SK-N-SH treated with all-trans-retinoic acid at 6 μM for 48 hours (cell line): ENCODE measurements around the gene TSGA10IP.

Source experiments
- ATAC-seq: fragments of 200-7000 bp; cut with Tn5 transposase; 3 replicates; pipeline ENCODE4 v1.9.1; 2020; ENCODE audit warnings: mild to moderate bottlenecking, moderate library complexity
- ARNTL ChIP-seq: fragments of 450-650 bp; formaldehyde crosslinking; IDR thresholded peaks from 2 replicates; pipeline ENCODE4 v1.5.0; 2020; ENCODE audit warnings: low read depth, mild to moderate bottlenecking, moderate library complexity, borderline replicate concordance
- CSDC2 ChIP-seq: fragments of 250-450 bp; sonication (Bioruptor Pico); IDR thresholded peaks from 2 replicates; pipeline ENCODE4 v1.5.0; 2020; ENCODE audit warnings: mild to moderate bottlenecking, moderate library complexity
- ESRRG ChIP-seq: fragments of 250-450 bp; sonication (Bioruptor Pico); IDR thresholded peaks from 2 replicates; pipeline ENCODE4 v1.6.1; 2021; ENCODE audit warnings: mild to moderate bottlenecking
- ISL1 ChIP-seq: fragments of 250-450 bp; sonication (Bioruptor Pico); IDR thresholded peaks from 2 replicates; pipeline ENCODE4 v2.1.2; 2022; ENCODE audit warnings: mild to moderate bottlenecking, moderate library complexity
- OSR1 ChIP-seq: fragments of 250-450 bp; sonication (Bioruptor Pico); IDR thresholded peaks from 2 replicates; pipeline ENCODE4 v1.8.0; 2022; ENCODE audit warnings: moderate library complexity, mild to moderate bottlenecking, inconsistent platforms
- PPARA ChIP-seq: fragments of 250-450 bp; sonication (Bioruptor Pico); IDR thresholded peaks from 2 replicates; pipeline ENCODE4 v1.5.0; 2020; ENCODE audit warnings: mild to moderate bottlenecking, borderline replicate concordance
- RARB ChIP-seq: fragments of 250-450 bp; sonication (Bioruptor Pico); IDR thresholded peaks from 2 replicates; pipeline ENCODE4 v1.8.0; 2021; ENCODE audit warnings: mild to moderate bottlenecking, moderate library complexity
- SNAI2 ChIP-seq: fragments of 250-450 bp; sonication (Bioruptor Pico); IDR thresholded peaks from 2 replicates; pipeline ENCODE4 v1.5.0; 2020; ENCODE audit warnings: mild to moderate bottlenecking, moderate library complexity
- TOX ChIP-seq: fragments of 250-450 bp; sonication (Bioruptor Pico); IDR thresholded peaks from 2 replicates; pipeline ENCODE4 v1.8.0; 2021; ENCODE audit warnings: mild to moderate bottlenecking, moderate library complexity, borderline replicate concordance
- ZC3H10 ChIP-seq: fragments of 250-450 bp; sonication (Bioruptor Pico); IDR thresholded peaks from 2 replicates; pipeline ENCODE4 v1.5.1; 2021; ENCODE audit warnings: mild to moderate bottlenecking, moderate library complexity
- ZFP3 ChIP-seq: fragments of 250-450 bp; sonication (Bioruptor Pico); IDR thresholded peaks from 2 replicates; pipeline ENCODE4 v1.5.0; 2020; ENCODE audit warnings: mild to moderate bottlenecking, moderate library complexity
- ZFP30 ChIP-seq: fragments of 450-650 bp; formaldehyde crosslinking; IDR thresholded peaks from 2 replicates; pipeline ENCODE4 v1.5.0; 2022; ENCODE audit warnings: mild to moderate bottlenecking, moderate library complexity
- ZNF565 ChIP-seq: fragments of 450-650 bp; formaldehyde crosslinking; conservative IDR thresholded peaks from 2 replicates; pipeline ENCODE4 v1.5.0; 2020; ENCODE audit warnings: low read depth, mild to moderate bottlenecking, moderate library complexity
- ZNF70 ChIP-seq: fragments of 450-650 bp; formaldehyde crosslinking; IDR thresholded peaks from 2 replicates; pipeline ENCODE4 v1.5.0; 2020; ENCODE audit warnings: mild to moderate bottlenecking, moderate library complexity
- ZNF8 ChIP-seq: fragments of 450-650 bp; formaldehyde crosslinking; IDR thresholded peaks from 2 replicates; pipeline ENCODE4 v1.5.0; 2020; ENCODE audit warnings: mild to moderate bottlenecking, moderate library complexity
- TF ChIP-seq, protein P1 (sequence below): fragments of 250-450 bp; sonication (Bioruptor Pico); IDR thresholded peaks from 2 replicates; pipeline ENCODE4 v1.8.0; 2020; ENCODE audit warnings: mild to moderate bottlenecking, moderate library complexity, borderline replicate concordance
- TF ChIP-seq, protein P2 (sequence below): fragments of 250-450 bp; sonication (Bioruptor Pico); IDR thresholded peaks from 2 replicates; pipeline ENCODE4 v1.5.0; 2020; ENCODE audit warnings: mild to moderate bottlenecking, moderate library complexity
- TF ChIP-seq, protein P3 (sequence below): fragments of 250-450 bp; sonication (Bioruptor Pico); IDR thresholded peaks from 2 replicates; pipeline ENCODE4 v1.5.1; 2020; ENCODE audit warnings: low read depth, mild to moderate bottlenecking, moderate library complexity
- TF ChIP-seq, protein P4 (sequence below): fragments of 250-450 bp; sonication (Bioruptor Pico); IDR thresholded peaks from 2 replicates; pipeline ENCODE4 v1.8.0; 2021; ENCODE audit warnings: low read depth, mild to moderate bottlenecking, moderate library complexity, borderline replicate concordance
- TF ChIP-seq, protein P5 (sequence below): fragments of 250-450 bp; sonication (Bioruptor Pico); IDR thresholded peaks from 2 replicates; pipeline ENCODE4 v1.5.1; 2021; ENCODE audit warnings: mild to moderate bottlenecking, moderate library complexity

TSGA10IP gene

DNA sequence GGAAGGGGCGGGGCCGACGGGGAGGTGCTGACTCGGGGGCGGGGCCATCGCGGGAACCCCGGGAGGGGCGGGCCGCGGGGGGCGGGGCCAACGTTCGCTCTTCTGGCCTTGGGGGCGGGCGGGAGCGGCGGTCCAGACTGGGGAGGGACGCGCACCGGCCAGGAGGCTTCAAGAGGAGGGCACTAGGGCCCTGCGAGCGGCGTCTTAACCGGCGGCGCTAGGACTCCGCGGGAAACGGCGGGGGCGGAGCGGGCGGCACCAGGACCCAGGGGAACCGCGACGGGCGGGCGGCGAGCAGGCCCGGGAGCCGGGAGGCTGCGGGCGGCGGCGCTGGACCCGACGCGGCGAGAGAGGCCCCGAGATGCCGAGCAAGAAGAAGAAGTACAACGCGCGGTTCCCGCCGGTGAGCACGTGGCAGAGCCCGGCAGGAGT lies 26.1 kb upstream of the TSGA10IP start, which contains the start of gene DRAP1:
TSS of gene DRAP1 (plus strand) at position 286 of the 432 bp plus-strand sequence. CDS start at position 362, 76 bp downstream.
- TF ChIP-seq ZNF565 (CRISPR knock-in tag), result no peak

DNA sequence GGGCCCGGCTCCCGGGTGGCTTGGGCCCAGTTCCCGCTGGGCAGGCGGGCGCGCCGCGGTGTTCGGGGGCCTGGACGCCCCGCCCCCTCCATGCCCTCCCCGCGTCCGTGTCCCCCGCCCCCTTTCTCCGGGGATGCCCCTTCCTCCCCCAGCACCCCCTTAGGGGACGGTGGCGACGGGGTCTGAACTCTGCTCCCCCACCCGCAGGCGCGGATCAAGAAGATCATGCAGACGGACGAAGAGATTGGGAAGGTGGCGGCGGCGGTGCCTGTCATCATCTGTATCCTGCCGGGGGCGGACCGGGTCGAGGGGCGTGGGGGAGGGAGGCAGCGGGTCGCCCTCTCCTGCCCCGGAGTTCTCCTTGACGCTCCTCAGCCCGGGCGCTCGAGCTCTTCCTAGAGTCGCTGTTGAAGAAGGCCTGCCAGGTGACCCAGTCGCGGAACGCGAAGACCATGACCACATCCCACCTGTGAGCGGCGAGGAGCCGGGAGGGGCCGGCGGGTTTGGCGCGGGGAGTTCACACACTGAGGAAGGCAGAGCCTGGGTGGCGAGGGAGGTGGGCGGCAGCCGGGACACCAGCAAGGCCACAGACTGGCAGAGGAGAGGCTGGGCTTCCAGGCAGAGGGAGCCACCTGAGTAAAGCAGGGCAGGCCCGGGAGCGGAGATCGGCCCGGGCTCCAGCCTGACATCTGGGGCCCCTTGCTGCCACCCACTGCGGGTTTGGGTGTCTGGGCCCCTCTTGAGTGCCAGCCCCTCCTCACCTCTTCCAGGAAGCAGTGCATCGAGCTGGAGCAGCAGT lies 25.5 kb upstream of the TSGA10IP start:
- peak; percentile 11 for ATAC-seq
- TF ChIP-seq, protein P1, sequence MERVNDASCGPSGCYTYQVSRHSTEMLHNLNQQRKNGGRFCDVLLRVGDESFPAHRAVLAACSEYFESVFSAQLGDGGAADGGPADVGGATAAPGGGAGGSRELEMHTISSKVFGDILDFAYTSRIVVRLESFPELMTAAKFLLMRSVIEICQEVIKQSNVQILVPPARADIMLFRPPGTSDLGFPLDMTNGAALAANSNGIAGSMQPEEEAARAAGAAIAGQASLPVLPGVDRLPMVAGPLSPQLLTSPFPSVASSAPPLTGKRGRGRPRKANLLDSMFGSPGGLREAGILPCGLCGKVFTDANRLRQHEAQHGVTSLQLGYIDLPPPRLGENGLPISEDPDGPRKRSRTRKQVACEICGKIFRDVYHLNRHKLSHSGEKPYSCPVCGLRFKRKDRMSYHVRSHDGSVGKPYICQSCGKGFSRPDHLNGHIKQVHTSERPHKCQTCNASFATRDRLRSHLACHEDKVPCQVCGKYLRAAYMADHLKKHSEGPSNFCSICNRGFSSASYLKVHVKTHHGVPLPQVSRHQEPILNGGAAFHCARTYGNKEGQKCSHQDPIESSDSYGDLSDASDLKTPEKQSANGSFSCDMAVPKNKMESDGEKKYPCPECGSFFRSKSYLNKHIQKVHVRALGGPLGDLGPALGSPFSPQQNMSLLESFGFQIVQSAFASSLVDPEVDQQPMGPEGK (CRISPR knock-in tag), result no peak
- TF ChIP-seq ARNTL (no peak), ISL1 (CRISPR knock-in tag) (no peak), ZNF70 (CRISPR knock-in tag) (no peak), OSR1 (CRISPR knock-in tag) (no peak), ZFP30 (CRISPR knock-in tag) (no peak), ESRRG (CRISPR knock-in tag) (no peak), SNAI2 (CRISPR knock-in tag) (no peak), CSDC2 (CRISPR knock-in tag) (no peak)
- TF ChIP-seq, protein P2, sequence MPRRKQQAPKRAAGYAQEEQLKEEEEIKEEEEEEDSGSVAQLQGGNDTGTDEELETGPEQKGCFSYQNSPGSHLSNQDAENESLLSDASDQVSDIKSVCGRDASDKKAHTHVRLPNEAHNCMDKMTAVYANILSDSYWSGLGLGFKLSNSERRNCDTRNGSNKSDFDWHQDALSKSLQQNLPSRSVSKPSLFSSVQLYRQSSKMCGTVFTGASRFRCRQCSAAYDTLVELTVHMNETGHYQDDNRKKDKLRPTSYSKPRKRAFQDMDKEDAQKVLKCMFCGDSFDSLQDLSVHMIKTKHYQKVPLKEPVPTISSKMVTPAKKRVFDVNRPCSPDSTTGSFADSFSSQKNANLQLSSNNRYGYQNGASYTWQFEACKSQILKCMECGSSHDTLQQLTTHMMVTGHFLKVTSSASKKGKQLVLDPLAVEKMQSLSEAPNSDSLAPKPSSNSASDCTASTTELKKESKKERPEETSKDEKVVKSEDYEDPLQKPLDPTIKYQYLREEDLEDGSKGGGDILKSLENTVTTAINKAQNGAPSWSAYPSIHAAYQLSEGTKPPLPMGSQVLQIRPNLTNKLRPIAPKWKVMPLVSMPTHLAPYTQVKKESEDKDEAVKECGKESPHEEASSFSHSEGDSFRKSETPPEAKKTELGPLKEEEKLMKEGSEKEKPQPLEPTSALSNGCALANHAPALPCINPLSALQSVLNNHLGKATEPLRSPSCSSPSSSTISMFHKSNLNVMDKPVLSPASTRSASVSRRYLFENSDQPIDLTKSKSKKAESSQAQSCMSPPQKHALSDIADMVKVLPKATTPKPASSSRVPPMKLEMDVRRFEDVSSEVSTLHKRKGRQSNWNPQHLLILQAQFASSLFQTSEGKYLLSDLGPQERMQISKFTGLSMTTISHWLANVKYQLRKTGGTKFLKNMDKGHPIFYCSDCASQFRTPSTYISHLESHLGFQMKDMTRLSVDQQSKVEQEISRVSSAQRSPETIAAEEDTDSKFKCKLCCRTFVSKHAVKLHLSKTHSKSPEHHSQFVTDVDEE (CRISPR knock-in tag), result no peak
- TF ChIP-seq, protein P3, sequence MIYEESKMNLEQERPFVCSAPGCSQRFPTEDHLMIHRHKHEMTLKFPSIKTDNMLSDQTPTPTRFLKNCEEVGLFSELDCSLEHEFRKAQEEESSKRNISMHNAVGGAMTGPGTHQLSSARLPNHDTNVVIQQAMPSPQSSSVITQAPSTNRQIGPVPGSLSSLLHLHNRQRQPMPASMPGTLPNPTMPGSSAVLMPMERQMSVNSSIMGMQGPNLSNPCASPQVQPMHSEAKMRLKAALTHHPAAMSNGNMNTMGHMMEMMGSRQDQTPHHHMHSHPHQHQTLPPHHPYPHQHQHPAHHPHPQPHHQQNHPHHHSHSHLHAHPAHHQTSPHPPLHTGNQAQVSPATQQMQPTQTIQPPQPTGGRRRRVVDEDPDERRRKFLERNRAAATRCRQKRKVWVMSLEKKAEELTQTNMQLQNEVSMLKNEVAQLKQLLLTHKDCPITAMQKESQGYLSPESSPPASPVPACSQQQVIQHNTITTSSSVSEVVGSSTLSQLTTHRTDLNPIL, result no peak

More for the DNA sequence above, 26.1 kb upstream of the TSGA10IP start, which contains the start of gene DRAP1:
- ATAC-seq, result peak; percentile 79

DNA sequence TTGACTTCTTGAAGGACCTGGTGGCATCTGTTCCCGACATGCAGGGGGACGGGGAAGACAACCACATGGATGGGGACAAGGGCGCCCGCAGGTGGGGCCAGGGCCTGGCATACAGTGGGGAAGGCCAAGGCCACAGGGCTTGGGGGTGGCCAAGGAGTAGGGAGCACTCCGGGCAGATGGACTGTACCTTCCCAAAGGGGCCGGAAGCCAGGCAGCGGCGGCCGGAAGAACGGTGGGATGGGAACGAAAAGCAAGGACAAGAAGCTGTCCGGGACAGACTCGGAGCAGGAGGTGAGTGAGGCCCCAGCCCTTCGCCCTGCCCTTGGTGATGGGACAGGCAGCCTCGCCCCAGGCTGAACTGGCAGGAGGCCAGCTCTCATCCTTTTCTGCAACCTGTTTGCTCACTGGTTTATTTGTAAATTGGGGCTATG lies 24.9 kb upstream of the TSGA10IP start:
- TF ChIP-seq ZNF565 (CRISPR knock-in tag), result no peak
- TF ChIP-seq ZC3H10 (CRISPR knock-in tag), result no peak
- TF ChIP-seq ZNF70 (CRISPR knock-in tag), result no peak
- no peak for TF ChIP-seq RARB (CRISPR knock-in tag)
- no peak for TF ChIP-seq ZNF8
- TF ChIP-seq TOX (CRISPR knock-in tag), result no peak
- TF ChIP-seq OSR1 (CRISPR knock-in tag), result no peak
- no peak for TF ChIP-seq ISL1 (CRISPR knock-in tag)
- no peak for TF ChIP-seq PPARA (CRISPR knock-in tag)
- TF ChIP-seq, protein P4, sequence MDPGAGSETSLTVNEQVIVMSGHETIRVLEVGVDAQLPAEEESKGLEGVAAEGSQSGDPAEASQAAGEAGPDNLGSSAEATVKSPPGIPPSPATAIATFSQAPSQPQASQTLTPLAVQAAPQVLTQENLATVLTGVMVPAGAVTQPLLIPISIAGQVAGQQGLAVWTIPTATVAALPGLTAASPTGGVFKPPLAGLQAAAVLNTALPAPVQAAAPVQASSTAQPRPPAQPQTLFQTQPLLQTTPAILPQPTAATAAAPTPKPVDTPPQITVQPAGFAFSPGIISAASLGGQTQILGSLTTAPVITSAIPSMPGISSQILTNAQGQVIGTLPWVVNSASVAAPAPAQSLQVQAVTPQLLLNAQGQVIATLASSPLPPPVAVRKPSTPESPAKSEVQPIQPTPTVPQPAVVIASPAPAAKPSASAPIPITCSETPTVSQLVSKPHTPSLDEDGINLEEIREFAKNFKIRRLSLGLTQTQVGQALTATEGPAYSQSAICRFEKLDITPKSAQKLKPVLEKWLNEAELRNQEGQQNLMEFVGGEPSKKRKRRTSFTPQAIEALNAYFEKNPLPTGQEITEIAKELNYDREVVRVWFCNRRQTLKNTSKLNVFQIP (CRISPR knock-in tag), result no peak
- TF ChIP-seq SNAI2 (CRISPR knock-in tag), result no peak
- TF ChIP-seq, protein P5, sequence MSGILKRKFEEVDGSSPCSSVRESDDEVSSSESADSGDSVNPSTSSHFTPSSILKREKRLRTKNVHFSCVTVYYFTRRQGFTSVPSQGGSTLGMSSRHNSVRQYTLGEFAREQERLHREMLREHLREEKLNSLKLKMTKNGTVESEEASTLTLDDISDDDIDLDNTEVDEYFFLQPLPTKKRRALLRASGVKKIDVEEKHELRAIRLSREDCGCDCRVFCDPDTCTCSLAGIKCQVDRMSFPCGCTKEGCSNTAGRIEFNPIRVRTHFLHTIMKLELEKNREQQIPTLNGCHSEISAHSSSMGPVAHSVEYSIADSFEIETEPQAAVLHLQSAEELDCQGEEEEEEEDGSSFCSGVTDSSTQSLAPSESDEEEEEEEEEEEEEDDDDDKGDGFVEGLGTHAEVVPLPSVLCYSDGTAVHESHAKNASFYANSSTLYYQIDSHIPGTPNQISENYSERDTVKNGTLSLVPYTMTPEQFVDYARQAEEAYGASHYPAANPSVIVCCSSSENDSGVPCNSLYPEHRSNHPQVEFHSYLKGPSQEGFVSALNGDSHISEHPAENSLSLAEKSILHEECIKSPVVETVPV (CRISPR knock-in tag), result no peak
- TF ChIP-seq ESRRG (CRISPR knock-in tag), result no peak
- TF ChIP-seq CSDC2 (CRISPR knock-in tag), result no peak
- TF ChIP-seq, protein P1 (CRISPR knock-in tag), result no peak
- no peak for TF ChIP-seq ZFP3
- TF ChIP-seq ARNTL, result no peak
- ATAC-seq, result no peak
